Neural progenitor cell (in vitro differentiated cells): ENCODE results near the gene FCMR. TPM values are rescaled to one million over a fixed set of nuclear protein-coding genes. Genes with fewer than 3 reads are reported as not detected.

Experiments
- DNase-seq: peaks from one replicate; pipeline ENCODE4 v3.0.0-alpha.2; 2016; ENCODE audit warnings: low spot score
- H2AFZ ChIP-seq: fragments of 200-600 bp; sonication (generic); replicated peaks from 2 replicates; pipeline ENCODE4 v1.6.1; 2016; ENCODE audit warnings: antibody characterized with exemption
- H3F3A ChIP-seq: fragments of 200-600 bp; sonication (generic); 2 replicates; pipeline ENCODE4 v1.6.1; 2016; ENCODE audit warnings: antibody characterized with exemption, low read depth
- H3K27ac ChIP-seq: fragments of 200-600 bp; sonication (generic); 2 replicates; pipeline ENCODE4 v1.5.1; 2016; ENCODE audit warnings: mild to moderate bottlenecking
- H3K27me3 ChIP-seq: fragments of 200-600 bp; sonication (generic); 2 replicates; pipeline ENCODE4 v1.6.1; 2016; ENCODE audit warnings: mild to moderate bottlenecking, moderate library complexity
- H3K36me3 ChIP-seq: fragments of 200-600 bp; sonication (generic); 2 replicates; pipeline ENCODE4 v1.5.1; 2016
- H3K4me1 ChIP-seq: fragments of 200-600 bp; sonication (generic); 2 replicates; pipeline ENCODE4 v1.6.1; 2016; ENCODE audit warnings: mixed run types
- H3K4me2 ChIP-seq: fragments of 200-600 bp; sonication (generic); 2 replicates; pipeline ENCODE4 v1.6.1; 2016
- H3K4me3 ChIP-seq: fragments of 200-600 bp; sonication (generic); 2 replicates; pipeline ENCODE4 v1.5.1; 2016
- H3K79me2 ChIP-seq: fragments of 200-600 bp; sonication (generic); 2 replicates; pipeline ENCODE4 v1.6.1; 2016; ENCODE audit warnings: low read depth
- H3K9ac ChIP-seq: fragments of 200-600 bp; sonication (generic); 2 replicates; pipeline ENCODE4 v1.6.1; 2016
- H3K9me3 ChIP-seq: fragments of 200-600 bp; sonication (generic); 2 replicates; pipeline ENCODE4 v1.5.1; 2016; ENCODE audit warnings: low read depth
- H4K20me1 ChIP-seq: fragments of 200-600 bp; sonication (generic); 2 replicates; pipeline ENCODE4 v1.6.1; 2016; ENCODE audit warnings: low read depth
- H3K27ac Mint-ChIP-seq: 3 replicates; pipeline ENCODE4 v1.8.0; 2021; ENCODE audit warnings: mixed read lengths
- H3K27me3 Mint-ChIP-seq: 2 replicates; pipeline ENCODE4 v1.8.0; 2022; ENCODE audit warnings: low read depth, mild to moderate bottlenecking, inconsistent platforms, moderate library complexity, mixed read lengths; ENCODE audit not compliant: insufficient read depth
- H3K36me3 Mint-ChIP-seq: 3 replicates; pipeline ENCODE4 v1.8.0; 2021; ENCODE audit warnings: mixed read lengths
- H3K4me1 Mint-ChIP-seq: 3 replicates; pipeline ENCODE4 v1.8.0; 2021; ENCODE audit warnings: mixed read lengths
- H3K4me3 Mint-ChIP-seq: 3 replicates; pipeline ENCODE4 v1.8.0; 2021; ENCODE audit warnings: mild to moderate bottlenecking, moderate library complexity, mixed read lengths
- H3K9me3 Mint-ChIP-seq: 3 replicates; pipeline ENCODE4 v1.8.0; 2020; ENCODE audit warnings: mixed read lengths
- EZH2 ChIP-seq: fragments of 200-600 bp; sonication (generic); IDR thresholded peaks from 2 replicates; pipeline ENCODE4 v1.6.1; 2017; ENCODE audit warnings: antibody characterized with exemption, mild to moderate bottlenecking, moderate library complexity
- EZH2phosphoT487 ChIP-seq: fragments of 200-600 bp; sonication (generic); IDR thresholded peaks from 2 replicates; pipeline ENCODE4 v1.6.1; 2017; ENCODE audit warnings: antibody characterized with exemption
- total RNA-seq: library from RNA; depleted of rRNA; stranded (reverse); fragments of >200 nt; gene quantifications from 2 replicates; pipeline ENCODE4 v1.2.3, GENCODE V29; 2015; ENCODE audit warnings: low replicate concordance
- TF ChIP-seq, protein P1 (sequence below): fragments of 200-600 bp; sonication (generic); IDR thresholded peaks from 2 replicates; pipeline ENCODE4 v1.5.1; 2017; ENCODE audit warnings: antibody characterized with exemption, mild to moderate bottlenecking

Gene FCMR
- total RNA-seq, 1 donor from 2014 or later = not detected

DNA sequence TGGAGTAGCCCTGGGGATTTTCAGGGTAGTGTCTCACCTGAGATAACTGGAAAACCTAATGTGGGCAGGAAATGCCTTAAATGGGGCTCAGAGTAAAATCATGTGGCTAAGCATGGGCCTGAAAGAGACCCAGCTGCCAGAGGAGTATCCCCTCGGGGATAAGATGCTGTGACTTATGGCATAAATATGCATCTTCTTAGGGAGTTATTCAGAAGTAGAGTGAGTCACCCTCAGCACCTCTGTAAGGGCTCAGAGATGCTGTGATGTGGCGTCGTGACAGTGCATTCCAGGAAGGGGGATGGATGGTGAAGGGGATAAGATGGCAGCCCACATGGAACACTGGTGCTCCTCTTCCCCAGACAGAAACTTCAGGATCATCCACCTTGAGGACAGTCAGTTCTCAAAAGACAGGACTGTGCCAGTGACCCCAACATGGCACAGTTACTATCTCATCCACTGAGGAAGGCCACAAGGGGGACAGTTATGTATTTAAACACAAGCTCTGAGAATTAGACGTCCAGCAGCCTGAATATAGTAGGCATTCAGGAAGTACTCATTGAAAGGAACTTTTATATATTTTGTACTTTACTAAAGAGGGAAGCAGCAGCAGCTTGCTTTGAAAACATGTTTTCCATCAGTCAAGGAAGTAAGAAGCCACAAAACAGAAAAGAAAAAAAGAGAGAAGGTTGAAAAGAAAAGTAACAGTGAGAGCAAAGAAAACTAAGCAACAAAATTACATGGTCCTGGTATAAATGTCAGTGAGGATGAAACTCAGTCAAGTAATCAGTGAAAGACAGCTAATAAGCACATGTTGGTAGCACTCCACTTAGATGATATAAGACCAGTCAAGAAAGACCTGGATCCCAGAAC lies 16.2 kb downstream of the FCMR start:
- H3K4me1 ChIP-seq = peaks cover 4% of the 10 kb centered on the region
- peaks cover 9% of the 10 kb centered on the region for H3F3A ChIP-seq
- H3K4me2 ChIP-seq = no peak overlapping the region
- no peaks in the 10 kb centered on the region for H3K9me3 ChIP-seq
- H3K27me3 Mint-ChIP-seq = peaks cover 34% of the 10 kb centered on the region
- no peaks in the 10 kb centered on the region for H3K36me3 Mint-ChIP-seq
- TF ChIP-seq EZH2phosphoT487 (no peak), EZH2 (no peak)
- TF ChIP-seq, protein P1, sequence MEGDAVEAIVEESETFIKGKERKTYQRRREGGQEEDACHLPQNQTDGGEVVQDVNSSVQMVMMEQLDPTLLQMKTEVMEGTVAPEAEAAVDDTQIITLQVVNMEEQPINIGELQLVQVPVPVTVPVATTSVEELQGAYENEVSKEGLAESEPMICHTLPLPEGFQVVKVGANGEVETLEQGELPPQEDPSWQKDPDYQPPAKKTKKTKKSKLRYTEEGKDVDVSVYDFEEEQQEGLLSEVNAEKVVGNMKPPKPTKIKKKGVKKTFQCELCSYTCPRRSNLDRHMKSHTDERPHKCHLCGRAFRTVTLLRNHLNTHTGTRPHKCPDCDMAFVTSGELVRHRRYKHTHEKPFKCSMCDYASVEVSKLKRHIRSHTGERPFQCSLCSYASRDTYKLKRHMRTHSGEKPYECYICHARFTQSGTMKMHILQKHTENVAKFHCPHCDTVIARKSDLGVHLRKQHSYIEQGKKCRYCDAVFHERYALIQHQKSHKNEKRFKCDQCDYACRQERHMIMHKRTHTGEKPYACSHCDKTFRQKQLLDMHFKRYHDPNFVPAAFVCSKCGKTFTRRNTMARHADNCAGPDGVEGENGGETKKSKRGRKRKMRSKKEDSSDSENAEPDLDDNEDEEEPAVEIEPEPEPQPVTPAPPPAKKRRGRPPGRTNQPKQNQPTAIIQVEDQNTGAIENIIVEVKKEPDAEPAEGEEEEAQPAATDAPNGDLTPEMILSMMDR = no peak
- H3K27ac ChIP-seq = no peak overlapping the region
- H3K9ac ChIP-seq = no peak overlapping the region
- no peaks in the 10 kb centered on the region for H3K9me3 Mint-ChIP-seq
- H3K4me3 ChIP-seq = no peak overlapping the region
- H2AFZ ChIP-seq = no peak overlapping the region
- peaks cover 3% of the 10 kb centered on the region for H4K20me1 ChIP-seq
- H3K27ac Mint-ChIP-seq = no peak overlapping the region
- H3K4me1 Mint-ChIP-seq = peaks cover 3% of the 10 kb centered on the region
- H3K27me3 ChIP-seq = peaks cover 41% of the 10 kb centered on the region
- H3K79me2 ChIP-seq = no peaks in the 10 kb centered on the region
- no peak overlapping the region for H3K4me3 Mint-ChIP-seq
- no peaks in the 10 kb centered on the region for H3K36me3 ChIP-seq
- DNase-seq = no peak

DNA sequence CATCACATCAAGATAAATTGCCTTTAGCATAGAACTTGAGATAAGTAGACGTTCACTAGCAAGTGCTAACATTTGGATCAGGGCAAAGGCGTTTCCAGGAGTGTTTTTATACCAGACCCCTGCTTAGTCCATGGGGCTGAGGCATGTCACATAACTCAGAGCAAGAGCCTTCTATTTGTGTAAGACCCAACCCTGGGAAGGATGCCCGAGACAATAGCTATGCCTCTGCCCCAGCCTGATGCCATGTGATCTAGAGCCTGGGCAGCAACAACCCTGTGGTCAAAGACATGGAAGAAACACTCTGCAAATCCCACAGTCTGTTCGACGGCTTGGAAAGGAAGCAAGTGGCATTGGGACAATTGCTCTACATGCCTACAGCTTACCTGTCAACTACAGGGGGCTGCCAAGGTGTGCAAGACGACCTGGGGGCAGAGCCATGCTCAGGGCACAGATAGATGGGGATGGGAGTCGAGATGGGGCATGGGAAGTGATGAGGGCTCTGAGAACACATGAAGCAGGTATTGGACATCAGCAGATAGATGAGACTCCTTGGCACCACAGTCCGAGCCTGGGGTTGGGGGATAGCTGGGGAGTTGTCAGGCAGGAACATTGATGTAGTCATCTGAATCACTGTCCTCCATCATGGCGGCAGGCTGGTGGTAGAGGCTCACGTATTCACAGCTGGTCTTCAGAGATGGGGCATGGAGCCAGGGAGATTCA lies 17.2 kb downstream of the FCMR start:
- Histone ChIP-seq H3K9ac (no peak overlapping the region), H3K36me3 (no peaks in the 10 kb centered on the region), H3K27me3 (peaks cover 32% of the 10 kb centered on the region), H4K20me1 (no peaks in the 10 kb centered on the region), H2AFZ (no peak overlapping the region), H3K4me1 (peaks cover 4% of the 10 kb centered on the region), H3F3A (no peaks in the 10 kb centered on the region), H3K4me3 (no peak overlapping the region), H3K4me2 (no peak overlapping the region), H3K27ac (no peak overlapping the region), H3K9me3 (no peaks in the 10 kb centered on the region), H3K79me2 (no peaks in the 10 kb centered on the region)
- no peak overlapping the region for H3K27ac Mint-ChIP-seq
- no peak for DNase-seq
- no peaks in the 10 kb centered on the region for H3K9me3 Mint-ChIP-seq
- H3K4me1 Mint-ChIP-seq = peaks cover 3% of the 10 kb centered on the region
- H3K4me3 Mint-ChIP-seq = no peak overlapping the region
- H3K36me3 Mint-ChIP-seq = no peaks in the 10 kb centered on the region
- TF ChIP-seq EZH2 = no peak
- no peak for TF ChIP-seq EZH2phosphoT487
- TF ChIP-seq, protein P1 = no peak
- peaks cover 27% of the 10 kb centered on the region for H3K27me3 Mint-ChIP-seq

DNA sequence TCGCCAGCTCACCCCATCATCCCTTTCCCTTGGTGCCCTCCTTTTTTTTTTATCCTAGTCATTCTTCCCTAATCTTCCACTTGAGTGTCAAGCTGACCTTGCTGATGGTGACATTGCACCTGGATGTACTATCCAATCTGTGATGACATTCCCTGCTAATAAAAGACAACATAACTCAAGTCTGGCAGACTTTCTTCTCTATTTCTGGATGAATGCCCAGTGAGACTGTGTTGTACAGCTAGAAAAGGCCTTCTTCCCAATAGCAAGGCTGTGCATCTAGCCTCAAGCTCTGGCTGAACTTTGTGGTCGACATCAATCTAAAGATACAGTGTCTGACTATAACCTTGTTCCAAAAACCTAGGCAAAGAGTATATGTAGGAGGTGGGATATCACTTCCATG lies 18.1 kb downstream of the FCMR start:
- no peak overlapping the region for H3K9ac ChIP-seq
- H3K36me3 Mint-ChIP-seq = no peaks in the 10 kb centered on the region
- no peak overlapping the region for H3K4me3 ChIP-seq
- no peaks in the 10 kb centered on the region for H3K9me3 ChIP-seq
- no peaks in the 10 kb centered on the region for H4K20me1 ChIP-seq
- H2AFZ ChIP-seq = no peak overlapping the region
- DNase-seq = no peak
- H3K4me1 Mint-ChIP-seq = no peaks in the 10 kb centered on the region
- no peak overlapping the region for H3K4me2 ChIP-seq
- peaks cover 23% of the 10 kb centered on the region for H3K27me3 ChIP-seq
- H3K36me3 ChIP-seq = no peaks in the 10 kb centered on the region
- H3K9me3 Mint-ChIP-seq = no peaks in the 10 kb centered on the region
- no peak overlapping the region for H3K27ac Mint-ChIP-seq
- no peak overlapping the region for H3K4me3 Mint-ChIP-seq
- no peak overlapping the region for H3K27ac ChIP-seq
- no peaks in the 10 kb centered on the region for H3K79me2 ChIP-seq
- no peak for TF ChIP-seq EZH2phosphoT487
- TF ChIP-seq, protein P1 = no peak
- no peak for TF ChIP-seq EZH2
- peaks cover 20% of the 10 kb centered on the region for H3K27me3 Mint-ChIP-seq
- no peaks in the 10 kb centered on the region for H3F3A ChIP-seq
- H3K4me1 ChIP-seq = no peaks in the 10 kb centered on the region
